ENCODE data around the gene TMEM150A.

Gene TMEM150A

GRCh38 chr2:85602476-85603234, at the start of gene TMEM150A:
Gene TMEM150A (minus strand): TSS chr2:85602698. CDS start chr2:85601948, 750 bp downstream.
- H3K27ac ChIP-seq: no peak within 1 kb of the TSS
- peak within 1 kb of the TSS; percentile 80 for H2AFZ ChIP-seq (ENCODE audit: low read depth)
- H3K36me3 ChIP-seq (ENCODE audit: insufficient read depth): no peaks in the 10 kb centered on the region
- H3K4me2 ChIP-seq: peak within 1 kb of the TSS; percentile 67
- H3K9ac ChIP-seq: peak within 1 kb of the TSS; percentile 41; the same call in 1 of the 2 replicates
- H3K79me2 ChIP-seq (ENCODE audit: insufficient read depth, low read depth): no peaks in the 10 kb centered on the region
- no peaks in the 10 kb centered on the region for H4K20me1 ChIP-seq (ENCODE audit: insufficient read depth)
- H3K4me1 ChIP-seq (ENCODE audit: low read depth, poor library complexity, severe bottlenecking): peaks cover 17% of the 10 kb centered on the region
- no peaks in the 10 kb centered on the region for H3K27me3 ChIP-seq (ENCODE audit: insufficient read depth, low read depth)
- TF ChIP-seq CTCF (conservative IDR thresholded peaks at IDR 0.05; ENCODE audit: low read depth, low read length): no peak
- peak within 1 kb of the TSS; percentile 92 for H3K4me3 ChIP-seq (IDR thresholded peaks at IDR 0.05; ENCODE audit: insufficient read depth, low read depth, low read length)

- Histone ChIP-seq H2AFZ (ENCODE audit: low read depth) (no peak overlapping the region), H3K4me2 (no peak overlapping the region), H3K27me3 (ENCODE audit: insufficient read depth, low read depth) (no peaks in the 10 kb centered on the region), H4K20me1 (ENCODE audit: insufficient read depth) (no peaks in the 10 kb centered on the region), H3K79me2 (ENCODE audit: insufficient read depth, low read depth) (no peaks in the 10 kb centered on the region), H3K36me3 (ENCODE audit: insufficient read depth) (no peaks in the 10 kb centered on the region; the same call in 1 of the 2 replicates), H3K27ac (no peak overlapping the region), H3K4me1 (ENCODE audit: low read depth, poor library complexity, severe bottlenecking) (peaks cover 34% of the 10 kb centered on the region), H3K9ac (no peak overlapping the region), H3K4me3 (IDR thresholded peaks at IDR 0.05; ENCODE audit: insufficient read depth, low read depth, low read length) (no peak overlapping the region)
- TF ChIP-seq CTCF (conservative IDR thresholded peaks at IDR 0.05; ENCODE audit: low read depth, low read length): no peak
Observed at GRCh38 chr2:85652056-85652455, 49.6 kb upstream of the TMEM150A start.

- no peaks in the 10 kb centered on the region for H3K27me3 ChIP-seq (ENCODE audit: insufficient read depth, low read depth)
- H3K79me2 ChIP-seq (ENCODE audit: insufficient read depth, low read depth): no peaks in the 10 kb centered on the region
- no peak overlapping the region for H3K9ac ChIP-seq
- H2AFZ ChIP-seq (ENCODE audit: low read depth): no peak overlapping the region
- H3K27ac ChIP-seq: no peak overlapping the region
- H3K4me2 ChIP-seq: no peak overlapping the region
- no peak overlapping the region for H3K4me3 ChIP-seq (IDR thresholded peaks at IDR 0.05; ENCODE audit: insufficient read depth, low read depth, low read length)
- peaks cover 1% of the 10 kb centered on the region; the same call in 1 of the 2 replicates for H3K36me3 ChIP-seq (ENCODE audit: insufficient read depth)
- no peaks in the 10 kb centered on the region for H4K20me1 ChIP-seq (ENCODE audit: insufficient read depth)
- peaks cover 39% of the 10 kb centered on the region for H3K4me1 ChIP-seq (ENCODE audit: low read depth, poor library complexity, severe bottlenecking)
- no peak for TF ChIP-seq CTCF (conservative IDR thresholded peaks at IDR 0.05; ENCODE audit: low read depth, low read length)
Observed at GRCh38 chr2:85651097-85651496, 48.6 kb upstream of the TMEM150A start.

- Histone ChIP-seq H3K27me3 (ENCODE audit: insufficient read depth, low read depth) (no peaks in the 10 kb centered on the region), H3K4me1 (ENCODE audit: low read depth, poor library complexity, severe bottlenecking) (peaks cover 39% of the 10 kb centered on the region), H3K9ac (no peak overlapping the region), H3K4me2 (no peak overlapping the region), H3K36me3 (ENCODE audit: insufficient read depth) (peaks cover 8% of the 10 kb centered on the region; the same call in 1 of the 2 replicates), H3K79me2 (ENCODE audit: insufficient read depth, low read depth) (no peaks in the 10 kb centered on the region), H3K27ac (no peak overlapping the region), H3K4me3 (IDR thresholded peaks at IDR 0.05; ENCODE audit: insufficient read depth, low read depth, low read length) (no peak overlapping the region), H2AFZ (ENCODE audit: low read depth) (no peak overlapping the region), H4K20me1 (ENCODE audit: insufficient read depth) (no peaks in the 10 kb centered on the region)
- no peak for TF ChIP-seq CTCF (conservative IDR thresholded peaks at IDR 0.05; ENCODE audit: low read depth, low read length)
Observed at GRCh38 chr2:85650456-85650855, 48.0 kb upstream of the TMEM150A start.
